ENCODE data around the gene CECR2. TPM values are rescaled to one million over a fixed set of nuclear protein-coding genes. Genes with fewer than 3 reads are reported as not detected.

CECR2 gene
- total and polyA plus RNA-seq, 2 of the 8 experiments (the other 6 are each of a cell fraction or from before 2014, with no cell fraction given): 18.3 to 123 TPM

DNA sequence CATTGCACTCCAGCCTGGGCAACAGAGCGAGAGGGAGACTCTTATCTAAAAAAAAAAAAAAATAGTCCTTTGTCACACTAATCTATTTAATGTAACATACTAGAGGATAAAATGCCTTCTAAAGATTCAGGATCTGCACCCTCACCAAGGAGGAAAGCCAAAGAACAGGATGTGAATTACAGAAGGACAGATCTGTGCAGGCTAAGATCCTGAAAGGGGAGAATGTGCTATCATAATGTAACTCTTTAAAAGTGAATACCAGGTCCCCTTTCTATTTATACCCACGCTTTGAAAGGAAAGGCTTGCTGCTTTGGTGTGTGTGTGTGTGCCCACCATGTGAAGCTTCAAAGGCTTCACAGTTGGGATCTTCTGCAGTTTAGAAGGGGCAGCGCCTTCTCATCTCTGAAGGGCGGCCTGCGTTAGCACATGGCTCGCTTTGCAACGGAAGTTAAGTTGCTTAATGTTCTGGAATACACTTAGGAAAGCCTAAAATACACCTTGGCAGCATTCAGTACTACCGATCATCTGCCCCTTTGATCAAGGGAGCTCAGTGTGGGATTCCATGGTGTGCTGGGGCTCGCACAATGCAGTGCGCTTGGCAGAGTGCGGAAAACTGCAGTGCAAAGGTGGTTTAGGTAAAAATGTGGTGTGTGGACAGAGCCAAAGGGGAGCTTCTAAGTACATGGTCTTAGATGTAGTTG lies 6.8 kb downstream of the CECR2 start (continued):
- TF ChIP-seq YY1 (IDR thresholded peaks at IDR 0.05; ENCODE audit: low read depth, low read length): no peak
- TF ChIP-seq EZH2 (IDR thresholded peaks at IDR 0.05; ENCODE audit: low read depth, low read length, severe bottlenecking): no peak
- TF ChIP-seq GABPA (IDR thresholded peaks at IDR 0.05; ENCODE audit: borderline replicate concordance, insufficient read depth, low read length): no peak
- TF ChIP-seq CREB1 (IDR thresholded peaks at IDR 0.05): no peak
- no peak for TF ChIP-seq KDM5A (IDR thresholded peaks at IDR 0.05; ENCODE audit: low read length)
- TF ChIP-seq PHF8 (conservative IDR thresholded peaks at IDR 0.05; ENCODE audit: low read depth, low read length): no peak
- no peak for TF ChIP-seq SIRT6 (IDR thresholded peaks at IDR 0.05; ENCODE audit: low read length)
- TF ChIP-seq ASH2L (IDR thresholded peaks at IDR 0.05; ENCODE audit: low read length): no peak
- no peak for TF ChIP-seq RAD21 (IDR thresholded peaks at IDR 0.05 in 1 of 2, conservative IDR thresholded peaks at IDR 0.05 in 1 of 2; ENCODE audit: low read depth in 2 of 2, low read length in 2 of 2)
- no peak for TF ChIP-seq TEAD4 (IDR thresholded peaks at IDR 0.05; ENCODE audit: low read depth, low read length)
